Right lobe of liver (tissue), 4 donors: ENCODE results near the gene ANXA6.

Experiments used
- POLR2A ChIP-seq: fragments of 450-650 bp; IDR thresholded peaks from one replicate; pipeline ENCODE4 v1.6.1; 2017; ENCODE audit warnings: antibody characterized with exemption, mild to moderate bottlenecking
- TF ChIP-seq, protein P1 (sequence below), 4 donors: fragments of 200-600 bp in 3 of 4; fragments of 450-650 bp in 1 of 4; IDR thresholded peaks; one replicate each; pipeline versions ENCODE4 v1.5.1 to v1.8.0; 2016 to 2022; ENCODE audit warnings: antibody characterized with exemption in 4 of 4, mild to moderate bottlenecking in 2 of 4
- donor health status: DM: no; HTN: no; CAD: no.
- donor health status: DM: no; HTN: no; CAD: no.
- donor health status: DM: no; HTN: yes; CAD: no.

GRCh38 chr5:151121095-151121494 lies 36.5 kb downstream of the ANXA6 start:
- TF ChIP-seq, protein P1, sequence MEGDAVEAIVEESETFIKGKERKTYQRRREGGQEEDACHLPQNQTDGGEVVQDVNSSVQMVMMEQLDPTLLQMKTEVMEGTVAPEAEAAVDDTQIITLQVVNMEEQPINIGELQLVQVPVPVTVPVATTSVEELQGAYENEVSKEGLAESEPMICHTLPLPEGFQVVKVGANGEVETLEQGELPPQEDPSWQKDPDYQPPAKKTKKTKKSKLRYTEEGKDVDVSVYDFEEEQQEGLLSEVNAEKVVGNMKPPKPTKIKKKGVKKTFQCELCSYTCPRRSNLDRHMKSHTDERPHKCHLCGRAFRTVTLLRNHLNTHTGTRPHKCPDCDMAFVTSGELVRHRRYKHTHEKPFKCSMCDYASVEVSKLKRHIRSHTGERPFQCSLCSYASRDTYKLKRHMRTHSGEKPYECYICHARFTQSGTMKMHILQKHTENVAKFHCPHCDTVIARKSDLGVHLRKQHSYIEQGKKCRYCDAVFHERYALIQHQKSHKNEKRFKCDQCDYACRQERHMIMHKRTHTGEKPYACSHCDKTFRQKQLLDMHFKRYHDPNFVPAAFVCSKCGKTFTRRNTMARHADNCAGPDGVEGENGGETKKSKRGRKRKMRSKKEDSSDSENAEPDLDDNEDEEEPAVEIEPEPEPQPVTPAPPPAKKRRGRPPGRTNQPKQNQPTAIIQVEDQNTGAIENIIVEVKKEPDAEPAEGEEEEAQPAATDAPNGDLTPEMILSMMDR (IDR thresholded peaks at IDR 0.05): no peak
- no peak for TF ChIP-seq POLR2A
